ENCODE measurements around the gene UGT1A4. TPM values are rescaled to one million over a fixed set of nuclear protein-coding genes. Genes with fewer than 3 reads are reported as not detected.

Gene UGT1A4
- total RNA-seq, 3 donors from 2014 or later, result not detected

GRCh38 chr2:233814056-233814835, 95.7 kb downstream of the UGT1A4 start:
- H3K4me3 Mint-ChIP-seq, result no peak overlapping the region
- no peaks in the 10 kb centered on the region for H3K4me1 Mint-ChIP-seq (ENCODE audit: low read depth)
- H3K27me3 Mint-ChIP-seq (ENCODE audit: low read depth), result peaks cover 20% of the 10 kb centered on the region
- ATAC-seq (no peak), DNase-seq (no peak)
- no peaks in the 10 kb centered on the region for H3K9me3 Mint-ChIP-seq
- H3K36me3 Mint-ChIP-seq (ENCODE audit: insufficient read depth), result no peaks in the 10 kb centered on the region

- Mint-ChIP-seq H3K4me3 (no peak overlapping the region), H3K36me3 (ENCODE audit: insufficient read depth) (no peaks in the 10 kb centered on the region), H3K27me3 (ENCODE audit: low read depth) (peaks cover 15% of the 10 kb centered on the region), H3K9me3 (no peaks in the 10 kb centered on the region), H3K4me1 (ENCODE audit: low read depth) (no peaks in the 10 kb centered on the region)
- DNase-seq, result no peak
- ATAC-seq, result no peak
Measured at GRCh38 chr2:233815861-233816260, 97.3 kb downstream of the UGT1A4 start.

DNA sequence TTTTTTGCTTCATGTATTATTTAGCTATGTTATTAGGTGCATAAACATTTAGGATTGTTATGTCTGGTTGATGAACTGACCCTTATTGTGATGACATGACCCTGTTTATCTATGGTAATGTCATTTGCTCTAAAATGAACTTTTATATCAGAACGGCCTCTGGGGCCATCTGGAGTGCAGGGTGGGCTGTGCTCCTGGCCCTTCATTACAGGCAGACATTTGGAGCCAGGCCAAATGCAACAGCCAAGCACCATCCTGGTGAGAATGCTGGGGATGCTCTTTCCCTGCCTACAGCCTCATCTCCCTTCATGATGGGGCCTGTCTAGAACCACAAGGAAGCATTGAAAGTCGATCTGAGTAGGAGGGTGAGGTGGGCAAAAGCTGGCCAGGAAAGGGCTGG, 97.8 kb downstream of the UGT1A4 start:
- DNase-seq (no peak), ATAC-seq (no peak)
- Mint-ChIP-seq H3K4me1 (ENCODE audit: low read depth) (no peaks in the 10 kb centered on the region), H3K27me3 (ENCODE audit: low read depth) (peaks cover 13% of the 10 kb centered on the region), H3K36me3 (ENCODE audit: insufficient read depth) (no peaks in the 10 kb centered on the region), H3K9me3 (no peaks in the 10 kb centered on the region), H3K4me3 (no peak overlapping the region)

DNA sequence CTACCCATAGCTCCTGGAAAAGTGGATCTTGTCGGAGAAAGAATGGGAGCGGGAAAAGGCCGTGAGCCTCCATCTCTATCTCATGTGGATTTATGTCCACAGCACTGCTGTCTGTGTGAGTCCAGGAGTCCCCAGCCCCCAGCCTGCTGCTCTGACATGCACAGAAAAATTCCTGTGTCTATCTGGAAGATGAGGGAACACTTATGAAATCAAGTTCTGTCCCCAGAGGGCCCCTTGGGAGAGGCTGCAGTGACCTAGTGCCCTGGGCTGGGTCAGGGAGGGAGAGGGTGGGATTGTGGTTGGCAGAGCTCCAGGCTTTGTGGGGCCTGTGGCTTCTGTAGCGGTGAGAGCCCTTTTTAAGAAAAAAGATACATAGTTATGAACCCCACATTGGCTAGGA, 98.2 kb downstream of the UGT1A4 start:
- DNase-seq (no peak), ATAC-seq (no peak)
- no peaks in the 10 kb centered on the region for H3K9me3 Mint-ChIP-seq
- no peak overlapping the region for H3K4me3 Mint-ChIP-seq
- H3K27me3 Mint-ChIP-seq (ENCODE audit: low read depth), result peaks cover 14% of the 10 kb centered on the region
- H3K4me1 Mint-ChIP-seq (ENCODE audit: low read depth), result no peaks in the 10 kb centered on the region
- no peaks in the 10 kb centered on the region for H3K36me3 Mint-ChIP-seq (ENCODE audit: insufficient read depth)

DNA sequence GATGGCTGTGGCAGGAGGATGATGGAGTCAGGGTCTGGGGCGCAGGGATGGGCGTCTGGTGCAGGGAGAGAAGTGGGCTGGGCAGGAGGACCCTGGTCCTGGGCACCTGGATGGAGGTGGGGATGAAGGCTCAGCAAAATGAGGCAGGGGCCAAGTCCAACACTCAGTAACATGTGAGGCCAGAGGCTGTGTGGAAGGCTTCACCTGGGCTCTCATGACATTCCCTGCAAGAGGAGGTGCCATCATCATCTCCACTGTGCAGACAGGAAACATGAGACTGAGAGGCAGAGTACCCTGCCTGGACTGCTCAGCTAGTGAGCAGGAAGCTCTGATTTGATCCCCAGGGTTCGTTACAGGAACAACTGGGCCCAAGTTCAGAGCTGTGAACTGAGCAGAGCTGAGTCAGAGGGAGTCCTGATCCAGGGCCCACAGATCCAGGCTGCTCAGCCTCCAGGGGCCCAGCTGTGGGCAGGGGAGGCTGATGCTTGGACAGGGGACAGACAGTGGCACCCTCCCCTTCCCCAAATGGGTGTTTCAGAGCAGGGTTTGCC, 98.9 kb downstream of the UGT1A4 start:
- no peak overlapping the region for H3K4me3 Mint-ChIP-seq
- ATAC-seq (no peak), DNase-seq (no peak)
- no peaks in the 10 kb centered on the region for H3K36me3 Mint-ChIP-seq (ENCODE audit: insufficient read depth)
- no peaks in the 10 kb centered on the region for H3K4me1 Mint-ChIP-seq (ENCODE audit: low read depth)
- H3K9me3 Mint-ChIP-seq, result no peaks in the 10 kb centered on the region
- H3K27me3 Mint-ChIP-seq (ENCODE audit: low read depth), result peaks cover 14% of the 10 kb centered on the region

DNA sequence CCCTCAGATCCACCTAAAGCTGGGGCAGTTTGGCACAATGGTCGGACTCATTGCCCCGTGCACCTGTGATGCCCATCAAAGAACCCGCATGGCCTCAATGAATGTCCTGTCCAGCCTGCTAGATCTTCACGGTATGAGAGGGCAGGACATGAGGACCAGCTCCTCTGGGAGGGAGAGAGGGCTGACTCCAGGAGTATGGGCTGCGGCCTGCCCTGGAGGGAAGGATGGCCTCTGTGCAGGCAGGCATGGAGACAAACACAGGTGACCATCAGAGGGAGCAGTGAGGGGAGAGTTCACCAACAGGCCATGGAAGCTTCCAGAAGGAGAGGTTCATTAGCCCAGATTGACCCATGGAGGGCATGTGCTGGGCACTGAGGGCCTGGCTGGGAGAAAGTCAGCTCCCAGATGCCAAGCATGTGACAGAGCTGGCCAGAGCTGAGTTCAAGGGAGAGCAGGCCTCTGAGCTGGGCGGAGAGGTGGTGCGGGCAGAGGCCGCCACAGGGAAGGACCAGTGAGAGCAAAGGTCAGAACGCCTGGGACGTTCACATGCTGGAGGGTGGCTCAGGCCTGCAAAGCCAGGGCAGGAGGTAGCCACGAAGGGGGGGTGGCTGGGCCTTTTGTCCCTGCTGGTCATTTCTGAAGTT, 99.6 kb downstream of the UGT1A4 start:
- H3K36me3 Mint-ChIP-seq (ENCODE audit: insufficient read depth), result no peaks in the 10 kb centered on the region
- H3K4me1 Mint-ChIP-seq (ENCODE audit: low read depth), result no peaks in the 10 kb centered on the region
- H3K4me3 Mint-ChIP-seq, result no peak overlapping the region
- ATAC-seq (no peak), DNase-seq (no peak)
- peaks cover 14% of the 10 kb centered on the region for H3K27me3 Mint-ChIP-seq (ENCODE audit: low read depth)
- H3K9me3 Mint-ChIP-seq, result no peaks in the 10 kb centered on the region

DNA sequence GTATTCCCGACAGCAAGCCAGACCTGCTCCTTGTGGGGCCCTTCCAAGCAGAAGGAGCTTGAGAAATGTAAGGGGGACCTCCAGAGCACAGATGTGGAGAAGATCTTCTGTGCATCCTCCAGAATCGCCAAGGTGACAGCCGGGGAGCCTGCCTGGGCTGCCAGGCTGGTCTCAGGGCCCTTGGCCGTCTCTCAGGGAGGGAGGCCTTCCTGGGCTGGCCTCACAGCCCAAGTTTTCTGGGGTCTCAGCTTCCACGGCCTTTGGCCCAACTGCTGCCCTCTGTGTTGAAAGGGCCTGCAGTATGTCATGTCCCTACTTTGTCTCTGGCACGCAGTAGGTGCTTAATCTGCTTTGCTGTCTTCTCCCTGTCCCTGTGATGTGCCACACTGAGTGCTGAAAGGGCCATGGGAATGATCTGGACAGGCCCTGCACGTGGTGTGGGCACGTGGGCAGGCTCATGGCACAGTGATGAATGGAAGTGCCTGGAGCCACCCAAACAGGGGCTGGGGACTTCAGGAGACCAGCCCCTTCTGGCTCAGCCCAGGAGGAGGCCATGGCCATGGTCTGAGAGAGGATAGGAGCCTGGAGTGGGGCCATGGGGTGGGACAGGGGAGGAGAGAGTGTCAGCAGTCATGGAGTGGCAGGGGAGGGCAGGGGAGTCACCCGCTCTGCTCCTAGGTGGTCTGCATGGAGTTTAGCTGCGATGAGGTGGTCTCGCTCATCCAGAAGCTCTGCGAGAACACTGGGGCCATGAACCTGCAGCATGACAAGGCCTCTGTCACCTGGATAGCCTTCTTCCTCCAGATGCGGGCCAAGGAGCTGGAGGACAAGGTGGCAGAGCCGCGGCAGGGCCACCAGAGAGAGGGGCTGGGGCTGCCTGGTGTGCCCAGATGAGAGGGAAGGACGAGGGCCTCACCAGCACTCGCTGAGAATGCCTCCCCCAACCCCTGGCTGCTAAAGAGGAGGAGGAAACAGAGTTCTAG, 100.4 kb downstream of the UGT1A4 start:
- ATAC-seq (no peak), DNase-seq (no peak)
- Mint-ChIP-seq H3K4me3 (no peak overlapping the region), H3K9me3 (no peaks in the 10 kb centered on the region), H3K4me1 (ENCODE audit: low read depth) (no peaks in the 10 kb centered on the region), H3K36me3 (ENCODE audit: insufficient read depth) (no peaks in the 10 kb centered on the region), H3K27me3 (ENCODE audit: low read depth) (peaks cover 14% of the 10 kb centered on the region)

DNA sequence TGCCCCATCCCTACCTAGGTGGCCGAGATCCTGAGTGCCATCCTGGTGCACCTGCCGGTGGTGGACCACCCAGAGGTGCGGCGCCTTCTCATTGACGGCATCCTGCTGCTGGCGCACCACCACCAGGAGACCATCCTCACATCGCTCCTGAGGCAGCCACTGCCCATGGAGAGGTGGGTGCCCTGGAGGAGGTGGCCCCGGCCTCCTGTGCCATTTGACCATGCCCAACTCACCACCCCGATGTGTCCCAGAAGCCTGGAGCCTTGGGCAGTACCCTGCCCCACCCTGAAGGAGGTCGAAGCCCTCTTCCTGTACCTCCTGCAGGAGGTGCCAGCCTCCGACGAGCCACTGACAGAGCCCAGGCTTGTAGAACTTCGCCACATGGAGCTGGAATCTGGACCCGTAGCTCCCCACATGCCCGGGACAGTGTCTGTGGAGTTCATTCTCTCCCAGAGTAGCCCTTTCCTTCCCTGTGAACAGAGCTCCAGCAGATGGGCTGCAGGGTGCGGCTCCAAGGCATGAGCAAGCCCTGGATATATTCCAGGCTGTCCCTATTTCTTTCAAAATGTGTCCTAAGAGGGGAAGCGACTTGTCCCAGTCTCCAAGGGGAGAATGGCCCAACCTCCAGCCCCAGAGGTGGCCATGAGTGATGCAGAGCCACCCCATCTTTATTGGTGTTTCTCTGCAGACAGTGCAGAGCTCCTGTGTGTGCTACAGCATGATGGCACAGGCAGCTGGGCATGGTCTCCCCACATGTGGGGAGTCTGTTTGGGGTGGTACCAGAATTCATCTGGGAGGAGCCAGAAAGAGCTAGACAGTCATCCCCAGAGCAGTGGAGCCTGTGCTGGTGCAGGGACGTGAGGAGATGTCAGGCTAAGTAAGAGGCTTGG, 101.6 kb downstream of the UGT1A4 start:
- Mint-ChIP-seq H3K27me3 (ENCODE audit: low read depth) (peaks cover 12% of the 10 kb centered on the region), H3K36me3 (ENCODE audit: insufficient read depth) (no peaks in the 10 kb centered on the region), H3K4me3 (no peak overlapping the region), H3K4me1 (ENCODE audit: low read depth) (no peaks in the 10 kb centered on the region), H3K9me3 (no peaks in the 10 kb centered on the region)
- ATAC-seq (no peak), DNase-seq (no peak)

- no peaks in the 10 kb centered on the region for H3K36me3 Mint-ChIP-seq (ENCODE audit: insufficient read depth)
- no peaks in the 10 kb centered on the region for H3K9me3 Mint-ChIP-seq
- DNase-seq, result no peak
- no peaks in the 10 kb centered on the region for H3K4me1 Mint-ChIP-seq (ENCODE audit: low read depth)
- H3K4me3 Mint-ChIP-seq, result no peak overlapping the region
- no peak for ATAC-seq
- H3K27me3 Mint-ChIP-seq (ENCODE audit: low read depth), result peaks cover 14% of the 10 kb centered on the region
Measured at GRCh38 chr2:233820774-233821105, 102.2 kb downstream of the UGT1A4 start.

GRCh38 chr2:233821196-233821595, 102.7 kb downstream of the UGT1A4 start:
- Mint-ChIP-seq H3K4me1 (ENCODE audit: low read depth) (no peaks in the 10 kb centered on the region), H3K27me3 (ENCODE audit: low read depth) (peaks cover 14% of the 10 kb centered on the region), H3K4me3 (no peak overlapping the region), H3K36me3 (ENCODE audit: insufficient read depth) (no peaks in the 10 kb centered on the region), H3K9me3 (no peaks in the 10 kb centered on the region)
- DNase-seq (no peak), ATAC-seq (no peak)

GRCh38 chr2:233821709-233822100, 103.2 kb downstream of the UGT1A4 start:
- H3K9me3 Mint-ChIP-seq, result no peaks in the 10 kb centered on the region
- H3K36me3 Mint-ChIP-seq (ENCODE audit: insufficient read depth), result no peaks in the 10 kb centered on the region
- DNase-seq, result no peak
- H3K4me3 Mint-ChIP-seq, result no peak overlapping the region
- no peak for ATAC-seq
- peaks cover 16% of the 10 kb centered on the region for H3K27me3 Mint-ChIP-seq (ENCODE audit: low read depth)
- no peaks in the 10 kb centered on the region for H3K4me1 Mint-ChIP-seq (ENCODE audit: low read depth)

DNA sequence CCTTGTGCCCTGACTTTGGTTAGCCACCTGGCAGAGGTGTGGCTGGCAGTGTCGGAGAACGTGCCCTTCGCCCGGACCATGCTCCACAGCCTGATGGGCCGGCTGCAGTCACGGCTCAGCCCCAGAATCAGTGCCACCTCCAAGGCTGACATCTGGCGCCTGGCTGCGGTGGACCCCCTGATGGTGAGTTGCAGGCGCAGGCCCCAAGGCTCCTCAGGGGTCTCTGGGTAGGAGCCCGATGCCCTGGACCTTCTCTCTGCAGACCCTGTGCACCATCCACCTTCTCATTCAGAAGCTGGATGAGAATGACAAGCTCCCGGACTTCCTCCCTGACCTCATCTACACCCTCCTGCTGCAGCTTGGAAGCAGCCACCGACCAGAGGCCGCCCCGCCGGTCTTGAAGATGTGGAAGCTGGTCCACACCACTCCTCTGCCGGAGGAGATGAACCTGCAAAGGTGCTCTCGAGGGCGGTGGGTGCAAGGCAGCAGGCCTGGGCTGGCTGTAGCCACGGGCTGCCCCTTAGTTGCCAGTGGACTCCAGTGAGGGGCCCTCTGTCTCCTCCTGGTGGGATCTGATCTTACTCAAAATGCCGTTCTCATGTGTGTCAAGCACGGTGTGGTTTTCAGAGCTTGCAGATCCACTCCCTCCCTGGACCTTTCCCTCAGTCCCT, 103.7 kb downstream of the UGT1A4 start:
- peaks cover 16% of the 10 kb centered on the region for H3K27me3 Mint-ChIP-seq (ENCODE audit: low read depth)
- H3K36me3 Mint-ChIP-seq (ENCODE audit: insufficient read depth), result no peaks in the 10 kb centered on the region
- no peak overlapping the region for H3K4me3 Mint-ChIP-seq
- DNase-seq (no peak), ATAC-seq (no peak)
- no peaks in the 10 kb centered on the region for H3K9me3 Mint-ChIP-seq
- no peaks in the 10 kb centered on the region for H3K4me1 Mint-ChIP-seq (ENCODE audit: low read depth)

Measured in activated T-cell treated with anti-CD3 and anti-CD28 coated beads, Interleukin-2, amount 50 U/mL, for 4 hours (primary cell).